DMS114 treated with DMSO at 0.1 percent for 48 hours (cell line): Measurements from ENCODE around the gene ELOVL5.
"Not testable (repeated sequence)": the region's sequence is repeated elsewhere in the genome, so short reads cannot be mapped to it uniquely, and the experiment has no call there.

Source experiments
- DNase-seq: peaks from one replicate; lab custom pipeline; 2025; ENCODE audit not compliant: unreplicated experiment; lab: John Stamatoyannopoulos, UW

ELOVL5 gene

GRCh38 chr6:53331678-53332077 lies 17.1 kb downstream of the ELOVL5 start:
- DNase-seq: no peak

- no peak for DNase-seq
These were observed 18.6 kb downstream of the ELOVL5 start for GRCh38 chr6:53330137-53330536.

DNA sequence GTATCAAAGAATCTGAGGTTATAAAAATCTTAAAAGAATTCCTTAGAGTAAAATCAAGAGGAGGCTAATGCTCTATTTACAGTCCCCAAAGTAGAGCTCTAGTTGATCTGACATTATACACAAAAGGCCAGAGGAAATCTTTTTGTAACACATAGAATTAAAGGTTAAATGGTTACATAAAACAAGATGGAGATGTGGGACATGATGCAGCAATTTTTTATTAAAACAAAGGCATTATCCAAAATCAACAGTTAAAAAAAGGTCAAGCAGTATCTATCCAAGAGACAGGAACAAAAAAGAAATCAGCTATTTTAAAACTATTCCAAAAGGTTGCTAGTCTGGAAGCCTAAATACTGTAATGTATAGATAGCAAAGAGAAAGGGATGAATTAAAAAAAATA lies 20.4 kb downstream of the ELOVL5 start:
- no peak for DNase-seq

- no peak for DNase-seq
These were observed 21.7 kb downstream of the ELOVL5 start for GRCh38 chr6:53327017-53327395.

GRCh38 chr6:53326372-53327016 lies 22.3 kb downstream of the ELOVL5 start:
- DNase-seq: no peak

DNA sequence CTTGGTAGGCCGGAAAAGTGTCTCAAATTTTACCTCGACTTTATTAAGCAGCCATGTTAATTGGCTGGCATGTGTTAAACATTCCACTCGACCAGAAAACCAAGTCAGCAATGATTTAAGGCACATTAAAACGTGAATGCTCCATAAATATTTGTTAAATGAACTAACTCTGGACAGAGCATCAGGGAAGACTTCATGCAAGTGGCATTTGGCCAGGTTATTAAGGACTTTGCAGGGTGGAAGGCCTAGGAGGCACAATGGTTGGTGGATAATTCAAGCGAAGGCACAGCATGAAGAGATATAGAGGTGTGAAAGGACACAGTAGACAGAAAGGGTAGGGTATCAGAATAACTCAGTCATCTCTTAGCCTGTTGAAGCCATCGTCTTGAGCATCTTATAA lies 23.0 kb downstream of the ELOVL5 start:
- DNase-seq: no peak

DNA sequence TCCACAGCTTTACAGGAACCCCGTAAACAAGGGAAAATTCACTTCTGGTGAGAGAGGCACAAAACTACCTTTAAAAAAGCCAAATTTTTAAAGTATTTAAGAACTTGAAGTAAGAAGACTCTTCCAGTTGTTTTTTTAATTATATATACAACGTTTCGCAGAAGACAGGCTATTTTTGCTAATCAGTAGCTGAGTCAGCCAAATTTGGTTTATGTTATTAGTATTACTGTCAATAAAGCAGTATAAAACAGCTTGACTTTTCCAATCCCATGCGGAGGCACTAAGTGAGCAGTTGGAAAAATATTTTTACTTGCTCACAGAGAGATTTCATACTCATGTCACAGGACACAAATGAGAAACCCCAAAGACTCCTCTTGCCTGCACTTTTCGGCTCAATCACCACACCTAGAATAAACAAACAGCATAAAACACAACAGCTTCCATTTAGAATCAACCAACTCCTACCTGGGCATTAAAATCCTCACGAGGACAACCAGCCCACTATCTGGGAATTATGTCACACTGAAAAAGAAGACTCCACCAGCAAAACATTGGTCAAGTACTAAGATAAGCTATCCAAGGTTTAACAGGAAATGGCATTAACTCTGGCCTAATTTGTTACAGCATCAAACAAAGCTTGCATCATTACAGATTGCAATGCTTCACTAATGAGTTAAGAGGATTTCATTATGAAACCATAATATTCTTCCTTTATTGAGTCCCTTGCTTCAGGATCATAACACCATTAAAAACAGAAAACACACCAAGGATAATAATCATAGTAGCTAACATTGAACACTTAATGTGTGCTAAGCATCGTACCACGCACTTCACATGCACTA lies 26.3 kb downstream of the ELOVL5 start:
- no peak for DNase-seq

- no peak for DNase-seq
These were observed 27.0 kb downstream of the ELOVL5 start for GRCh38 chr6:53321701-53322100.

GRCh38 chr6:53320964-53321363 lies 27.8 kb downstream of the ELOVL5 start:
- no peak for DNase-seq

DNA sequence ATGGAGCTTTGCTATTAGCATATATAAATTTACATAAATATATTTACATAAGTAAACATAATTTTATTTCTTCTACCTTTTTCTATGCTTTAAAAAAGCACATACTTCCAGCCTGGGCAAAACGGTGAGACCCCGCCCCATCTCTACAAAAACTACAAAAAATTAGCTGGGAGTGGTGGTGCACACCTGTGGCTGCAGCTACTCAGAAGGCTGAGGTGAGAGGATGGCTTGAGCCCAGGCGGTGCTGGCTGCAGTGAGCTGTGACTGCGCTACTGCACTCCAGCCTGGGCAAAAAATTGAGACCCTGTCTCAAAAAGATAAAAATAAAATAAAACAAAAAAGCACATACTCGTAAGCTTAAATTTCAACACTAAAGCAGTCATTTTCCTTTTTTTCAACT lies 30.3 kb downstream of the ELOVL5 start:
- DNase-seq: no peak

DNA sequence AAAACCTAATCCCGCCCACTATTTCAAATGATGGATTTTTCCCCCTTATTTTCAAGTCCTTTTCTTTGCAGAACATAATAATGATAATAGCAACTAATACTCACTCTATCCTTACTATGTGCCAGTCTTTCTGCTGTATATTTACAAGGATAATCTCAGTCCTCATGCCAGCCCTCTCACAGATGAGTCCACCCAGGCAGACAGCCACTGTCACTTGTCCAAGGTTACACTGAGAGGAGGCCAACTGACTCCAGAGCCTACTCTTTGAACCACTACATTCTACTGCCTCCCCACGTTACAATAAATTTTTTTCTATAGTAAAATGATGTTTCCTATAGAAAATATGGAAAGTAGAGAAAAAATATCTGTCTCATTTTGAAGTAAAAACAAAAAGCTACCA lies 30.9 kb downstream of the ELOVL5 start:
- DNase-seq: no peak

DNA sequence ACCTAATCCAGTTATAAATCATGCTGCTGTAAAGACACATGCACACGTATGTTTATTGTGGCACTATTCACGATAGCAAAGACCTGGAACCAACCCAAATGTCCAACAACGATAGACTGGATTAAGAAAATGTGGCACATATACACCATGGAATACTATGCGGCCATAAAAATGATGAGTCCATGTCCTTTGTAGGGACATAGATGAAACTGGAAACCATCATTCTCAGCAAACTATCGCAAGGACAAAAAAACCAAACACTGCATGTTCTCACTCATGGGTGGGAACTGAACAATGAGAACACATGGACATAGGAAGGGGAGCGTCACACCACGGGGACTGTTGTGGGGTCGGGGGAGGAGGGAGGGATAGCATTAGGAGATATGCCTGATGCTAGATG lies 31.5 kb downstream of the ELOVL5 start:
- DNase-seq: not testable (repeated sequence)

GRCh38 chr6:53316142-53316541 lies 32.6 kb downstream of the ELOVL5 start:
- no peak for DNase-seq

- no peak for DNase-seq
These were observed 33.5 kb downstream of the ELOVL5 start for GRCh38 chr6:53315086-53315724.

DNA sequence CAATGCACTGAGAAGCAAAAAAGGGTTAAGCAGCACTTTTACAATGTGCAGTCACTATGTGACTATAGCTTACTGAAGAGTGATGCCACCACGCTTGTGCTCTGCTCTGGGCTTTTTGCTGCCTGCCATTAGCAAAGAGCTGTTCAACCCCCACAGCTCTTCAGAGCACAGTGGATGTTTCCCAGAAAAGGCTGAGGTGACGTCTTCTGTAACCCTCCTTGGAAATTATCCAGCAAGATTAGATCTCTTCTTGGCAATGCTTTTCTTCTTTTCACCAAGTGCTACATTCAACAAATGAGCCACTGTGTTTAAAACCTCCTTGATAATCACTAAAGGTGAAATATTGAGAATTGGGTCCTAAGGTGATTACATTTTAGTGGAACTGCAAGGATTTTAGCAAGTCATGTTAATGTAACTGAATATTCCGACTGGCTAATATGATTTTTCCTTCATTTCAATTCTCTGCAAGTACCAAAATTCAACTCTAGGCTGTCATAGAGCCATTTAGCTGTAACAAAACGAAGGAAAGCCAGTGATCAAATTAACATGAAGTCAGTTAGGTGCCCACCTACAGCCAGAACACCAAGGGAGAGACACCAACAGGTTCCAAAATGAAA lies 34.9 kb downstream of the ELOVL5 start:
- DNase-seq: no peak

GRCh38 chr6:53312355-53312754 lies 36.4 kb downstream of the ELOVL5 start:
- no peak for DNase-seq

DNA sequence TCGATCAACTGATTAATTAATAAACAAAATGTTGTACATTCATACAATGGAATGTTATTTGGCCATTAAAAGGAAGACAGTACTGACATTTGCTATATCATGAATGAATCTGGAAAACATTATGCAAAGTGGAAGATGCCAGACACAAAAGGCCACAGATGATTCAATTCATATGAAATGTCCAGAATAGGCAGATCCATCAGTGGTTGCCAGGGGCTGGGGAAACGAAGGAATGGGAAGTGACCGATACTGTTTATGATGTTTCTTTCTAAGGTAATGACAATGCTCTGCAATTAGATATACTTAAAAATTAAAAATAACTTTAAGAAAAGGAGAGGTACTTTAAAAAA lies 37.2 kb downstream of the ELOVL5 start:
- no peak for DNase-seq

DNA sequence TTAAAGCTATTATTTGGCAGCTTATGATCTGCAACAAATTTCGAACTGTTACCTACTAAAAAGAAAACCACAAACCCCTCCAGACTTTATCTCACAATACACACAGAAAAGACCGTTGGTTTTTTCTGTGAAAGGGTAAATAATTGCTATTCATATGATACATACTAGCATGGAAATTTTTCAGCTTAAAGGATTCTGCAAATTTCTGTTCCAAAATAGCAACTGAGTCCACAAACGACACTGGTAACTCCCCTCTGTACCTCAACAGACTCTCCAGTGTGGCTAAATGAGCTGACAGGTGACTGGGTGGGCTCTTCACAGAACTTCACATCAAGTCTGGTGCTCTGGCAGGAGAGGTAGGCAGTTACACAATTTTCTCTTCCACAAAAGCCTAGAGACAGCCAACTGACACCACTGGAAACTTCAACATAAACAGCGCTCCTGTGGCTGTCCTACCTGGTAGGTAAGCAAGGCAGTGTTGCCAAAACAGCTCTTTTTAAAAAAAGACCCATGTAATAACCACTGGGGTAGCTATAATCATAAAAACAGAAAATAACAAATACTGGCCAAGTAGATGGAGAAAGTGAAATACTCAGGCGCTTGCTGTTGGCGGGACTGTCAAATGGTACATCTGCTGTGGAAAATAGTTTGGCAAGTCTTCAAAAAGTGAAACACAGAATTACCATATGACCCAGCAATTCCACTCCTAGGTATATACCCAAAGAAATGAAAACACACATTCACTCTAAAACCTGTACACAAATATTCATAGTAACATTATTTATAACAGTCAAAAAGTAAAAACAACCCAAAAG lies 37.8 kb downstream of the ELOVL5 start:
- no peak for DNase-seq

- no peak for DNase-seq
These were observed 38.8 kb downstream of the ELOVL5 start for GRCh38 chr6:53309901-53310300.

DNA sequence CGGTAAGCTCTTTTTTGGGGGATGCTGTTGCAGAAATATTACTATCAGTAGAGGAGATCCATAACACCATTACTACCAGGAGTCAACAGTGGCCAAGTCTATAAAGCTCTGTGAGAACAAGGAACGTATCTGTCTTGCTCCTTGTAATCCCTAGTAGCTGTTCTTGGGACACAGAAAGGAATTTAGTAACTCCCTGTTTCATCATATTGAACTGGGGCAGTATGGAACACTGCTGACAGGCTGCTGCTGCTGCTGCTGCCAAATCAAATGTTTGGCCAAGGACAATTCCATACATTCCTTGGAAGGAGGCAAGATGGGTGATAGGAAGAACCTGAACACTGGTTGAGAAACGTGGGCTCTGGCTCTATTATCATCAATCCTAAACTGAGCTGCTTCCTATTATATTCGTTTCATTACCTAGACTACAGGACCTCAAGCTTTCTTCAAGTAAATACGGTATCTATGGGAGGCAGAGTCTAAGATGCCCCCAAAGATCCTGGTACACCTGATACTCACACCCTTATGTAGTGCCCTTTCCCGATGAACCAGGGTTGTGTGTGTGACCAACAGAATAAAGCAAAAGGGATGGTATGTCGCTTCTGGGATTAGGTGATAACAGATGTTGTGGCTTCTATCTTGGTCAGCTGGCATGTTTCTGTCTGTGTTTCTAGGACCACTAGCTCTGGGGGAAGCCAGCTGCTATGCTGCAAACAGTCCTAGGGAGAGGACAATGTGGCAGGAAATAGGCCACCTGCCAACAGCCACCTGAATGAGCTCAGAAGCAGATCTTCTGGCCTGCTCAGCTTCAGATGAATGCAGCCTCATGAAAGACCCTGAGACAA lies 39.5 kb downstream of the ELOVL5 start:
- DNase-seq: no peak
